Fibroblast of lung (primary cell): Measurements from ENCODE around the gene PDLIM5. TPM values are rescaled to one million over a fixed set of nuclear protein-coding genes. Genes with fewer than 3 reads are reported as not detected.

Experiments
- DNase-seq, 2 donors: peaks; one replicate each; pipeline versions ENCODE4 v3.0.0 to v3.0.0-alpha.2; 2010; ENCODE audit warnings: low read depth in 2 of 2
- H2AFZ ChIP-seq: 2 replicates; pipeline ENCODE4 v1.5.1; 2012; ENCODE audit warnings: low read length, control low read depth, inconsistent platforms
- H3K27ac ChIP-seq: 2 replicates; pipeline ENCODE4 v1.5.1; 2011; ENCODE audit warnings: low read length, control low read depth; ENCODE audit not compliant: insufficient read depth
- H3K27me3 ChIP-seq: 2 replicates; pipeline ENCODE4 v1.5.1; 2011; ENCODE audit warnings: mild to moderate bottlenecking, low read length; ENCODE audit not compliant: control insufficient read depth, insufficient read depth
- H3K36me3 ChIP-seq: 2 replicates; pipeline ENCODE4 v1.5.1; 2011; ENCODE audit warnings: low read length; ENCODE audit not compliant: control insufficient read depth, insufficient read depth
- H3K4me1 ChIP-seq: 2 replicates; pipeline ENCODE4 v1.5.1; 2011; ENCODE audit warnings: low read length; ENCODE audit not compliant: control insufficient read depth, insufficient read depth; ENCODE audit errors: extremely low read depth
- H3K4me2 ChIP-seq: 2 replicates; pipeline ENCODE4 v1.5.1; 2011; ENCODE audit warnings: low read length, control low read depth; ENCODE audit not compliant: insufficient read depth; ENCODE audit errors: extremely low read depth
- H3K4me3 ChIP-seq, 4 experiments: fragments of 200-600 bp in 1 of 4; sonication (generic) in 1 of 4; replicated peaks in 1 of 4; 2 replicates each; pipeline ENCODE4 v1.5.1; 2011 to 2016; ENCODE audit warnings: low read length in 4 of 4, low read depth in 3 of 4, mild to moderate bottlenecking in 3 of 4, control low read depth in 2 of 4, inconsistent platforms in 1 of 4, mixed read lengths in 1 of 4; ENCODE audit not compliant: insufficient read depth in 1 of 4; ENCODE audit errors: control extremely low read depth in 1 of 4
- H3K79me2 ChIP-seq: 2 replicates; pipeline ENCODE4 v1.5.1; 2012; ENCODE audit warnings: mild to moderate bottlenecking, low read length, inconsistent platforms; ENCODE audit not compliant: control insufficient read depth, insufficient read depth
- H3K9ac ChIP-seq: 2 replicates; pipeline ENCODE4 v1.5.1; 2011; ENCODE audit warnings: mild to moderate bottlenecking, low read length, control low read depth; ENCODE audit not compliant: insufficient read depth
- H3K9me3 ChIP-seq: 2 replicates; pipeline ENCODE4 v1.5.1; 2012; ENCODE audit warnings: low read depth, low read length; ENCODE audit not compliant: control insufficient read depth, insufficient read depth
- H4K20me1 ChIP-seq: 2 replicates; pipeline ENCODE4 v1.5.1; 2011; ENCODE audit warnings: low read length; ENCODE audit not compliant: control insufficient read depth, insufficient read depth; ENCODE audit errors: extremely low read depth
- CTCF ChIP-seq, 2 donors: IDR thresholded peaks in 1 of 2; conservative IDR thresholded peaks in 1 of 2; 1 replicate in 1 of 2; 2 replicates in 1 of 2; pipeline ENCODE4 v1.5.1; 2011 to 2012; ENCODE audit warnings: low read length in 2 of 2, control low read depth in 1 of 2, inconsistent platforms in 1 of 2, low read depth in 1 of 2, mild to moderate bottlenecking in 1 of 2
- EZH2 ChIP-seq: IDR thresholded peaks from 2 replicates; pipeline ENCODE4 v1.5.1; 2012; ENCODE audit warnings: low read length, control low read depth, mild to moderate bottlenecking; ENCODE audit errors: missing control alignments
- polyA plus RNA-seq, 2 donors: library from polyadenylated mRNA; depleted of rRNA in 1 of 2; stranded (reverse) in 1 of 2; unstranded in 1 of 2; fragments of >200 nt; gene quantifications; 2 replicates each; pipeline ENCODE4 v1.2.1, GENCODE V29; 2011 to 2012; ENCODE audit warnings: missing spikeins in 1 of 2
- total RNA-seq: library from RNA; depleted of rRNA; stranded (reverse); fragments of >200 nt; gene quantifications from 2 replicates; pipeline ENCODE4 v1.2.1, GENCODE V29; 2014

The PDLIM5 gene
- total and polyA plus RNA-seq, 2 donors (not counting 1 experiment from before 2014, with no cell fraction given), result 28.4 to 113 TPM

- H3K4me2 ChIP-seq, result no peak overlapping the region
- H3K36me3 ChIP-seq, result no peaks in the 10 kb centered on the region
- H3K27ac ChIP-seq, result no peak overlapping the region
- no peak for TF ChIP-seq EZH2
- no peak for TF ChIP-seq CTCF (conservative IDR thresholded peaks at IDR 0.05 in 1 of 2, IDR thresholded peaks at IDR 0.05 in 1 of 2; ENCODE audit: low read depth in 1 of 2, low read length in 2 of 2)
- H3K4me1 ChIP-seq, result peaks cover 2% of the 10 kb centered on the region
- H3K9me3 ChIP-seq, result no peaks in the 10 kb centered on the region
- H2AFZ ChIP-seq, result no peak overlapping the region
- H4K20me1 ChIP-seq, result peaks cover 2% of the 10 kb centered on the region
- no peak for DNase-seq
- no peaks in the 10 kb centered on the region for H3K27me3 ChIP-seq
- H3K9ac ChIP-seq, result no peak overlapping the region
- peaks cover 16% of the 10 kb centered on the region for H3K79me2 ChIP-seq
- no peak overlapping the region for H3K4me3 ChIP-seq
These were observed 82.9 kb downstream of the PDLIM5 start for GRCh38 chr4:94534401-94535312.

GRCh38 chr4:94536049-94536448 is 84.3 kb downstream of the PDLIM5 start:
- peaks cover 2% of the 10 kb centered on the region for H3K4me1 ChIP-seq
- no peak overlapping the region for H2AFZ ChIP-seq
- H3K4me2 ChIP-seq, result no peak overlapping the region
- TF ChIP-seq EZH2 (no peak), CTCF (conservative IDR thresholded peaks at IDR 0.05 in 1 of 2, IDR thresholded peaks at IDR 0.05 in 1 of 2; ENCODE audit: low read depth in 1 of 2, low read length in 2 of 2) (no peak)
- H3K27ac ChIP-seq, result no peak overlapping the region
- H3K79me2 ChIP-seq, result peaks cover 16% of the 10 kb centered on the region
- DNase-seq, result no peak
- no peaks in the 10 kb centered on the region for H3K9me3 ChIP-seq
- H4K20me1 ChIP-seq, result peaks cover 2% of the 10 kb centered on the region
- H3K4me3 ChIP-seq, result no peak overlapping the region
- H3K9ac ChIP-seq, result no peak overlapping the region
- no peaks in the 10 kb centered on the region for H3K27me3 ChIP-seq
- H3K36me3 ChIP-seq, result no peaks in the 10 kb centered on the region

- Histone ChIP-seq H3K4me2 (no peak overlapping the region), H2AFZ (no peak overlapping the region), H3K79me2 (peaks cover 16% of the 10 kb centered on the region), H3K4me1 (peaks cover 2% of the 10 kb centered on the region), H4K20me1 (peaks cover 2% of the 10 kb centered on the region), H3K9ac (no peak overlapping the region), H3K36me3 (no peaks in the 10 kb centered on the region), H3K4me3 (no peak overlapping the region), H3K27ac (no peak overlapping the region), H3K27me3 (no peaks in the 10 kb centered on the region), H3K9me3 (no peaks in the 10 kb centered on the region)
- no peak for TF ChIP-seq CTCF (conservative IDR thresholded peaks at IDR 0.05 in 1 of 2, IDR thresholded peaks at IDR 0.05 in 1 of 2; ENCODE audit: low read depth in 1 of 2, low read length in 2 of 2)
- TF ChIP-seq EZH2, result no peak
- no peak for DNase-seq
These were observed 85.1 kb downstream of the PDLIM5 start for GRCh38 chr4:94536649-94537469.
